C4-2B (cell line): ENCODE data around the gene SRC.

Source experiments
- H3K27ac ChIP-seq: fragments of 450-650 bp; 2 replicates; pipeline ENCODE4 v1.5.1; 2017
- CTCF ChIP-seq: fragments of 450-650 bp; conservative IDR thresholded peaks from 2 replicates; pipeline ENCODE4 v1.5.1; 2017; ENCODE audit warnings: mild to moderate bottlenecking
- ZFX ChIP-seq: fragments of 450-650 bp; IDR thresholded peaks from 2 replicates; pipeline ENCODE4 v1.6.1; 2017

SRC gene

GRCh38 chr20:37390503-37390890 lies 44.6 kb downstream of the SRC start:
- TF ChIP-seq ZFX (no peak), CTCF (no peak)
- no peak overlapping the region for H3K27ac ChIP-seq

GRCh38 chr20:37390891-37391525 lies 45.1 kb downstream of the SRC start:
- H3K27ac ChIP-seq, result no peak overlapping the region
- TF ChIP-seq ZFX, result no peak
- TF ChIP-seq CTCF, result no peak

- no peak; the same call in 1 of the 2 replicates for TF ChIP-seq CTCF
- no peak for TF ChIP-seq ZFX
- H3K27ac ChIP-seq, result no peak overlapping the region
Observed at GRCh38 chr20:37392441-37393195, 46.7 kb downstream of the SRC start.

- TF ChIP-seq CTCF (no peak), ZFX (no peak)
Observed at GRCh38 chr20:37393196-37393862, 47.4 kb downstream of the SRC start.

GRCh38 chr20:37393863-37394542 lies 48.1 kb downstream of the SRC start:
- TF ChIP-seq ZFX, result no peak
- no peak for TF ChIP-seq CTCF
- no peak overlapping the region for H3K27ac ChIP-seq

More at GRCh38 chr20:37393196-37393862, 47.4 kb downstream of the SRC start:
- H3K27ac ChIP-seq, result no peak overlapping the region

GRCh38 chr20:37394543-37395409 lies 48.8 kb downstream of the SRC start:
- H3K27ac ChIP-seq, result no peak overlapping the region
- TF ChIP-seq CTCF, result no peak
- no peak for TF ChIP-seq ZFX
